ENCODE results near the gene MRTO4. TPM values are rescaled to one million over a fixed set of nuclear protein-coding genes. Genes with fewer than 3 reads are reported as not detected.
A peak's percentile ranks its signal among the peaks of the same experiment; 100 is the strongest.

The MRTO4 gene
- total and polyA plus RNA-seq, 10 of the 15 experiments (the other 5 are each of a cell fraction or from before 2014, with no cell fraction given), result 43.5 to 99.5 (median 69.7) TPM

GRCh38 chr1:19220080-19220846, 31.3 kb upstream of the MRTO4 start:
- ChIA-PET RAD21 (ENCODE audit: unreplicated experiment) (no interaction called here), CTCF (interaction anchor here (0.6 kb wide), 1 partner anchor 41 kb away, joined by 3 read pairs; no protein-coding TSS in a partner anchor), POLR2A (interaction anchor here (0.8 to 1.8 kb wide), 2 partner anchors 9 to 91 kb away, joined by 3 to 7 read pairs; partner anchors contain the start of genes AKR7A2 and SLC66A1), SMC1A (ENCODE audit: uncharacterized antibody, unreplicated experiment) (interaction anchor here (1.2 to 1.5 kb wide), 2 partner anchors 9 to 55 kb away, joined by 3 to 5 read pairs; no protein-coding TSS in a partner anchor)
- no peak for DNase-seq (ENCODE audit: low read depth, low spot score)
- Histone ChIP-seq H3K27ac (ENCODE audit: control insufficient read depth, insufficient read depth) (peak overlapping the region; percentile 22), H3K36me3 (ENCODE audit: control insufficient read depth in 2 of 2, insufficient read depth in 2 of 2, low read length in 1 of 2) (peaks cover 16 to 27% of the 10 kb centered on the region in 2 experiments), H3K9me3 (replicated peaks; ENCODE audit: control insufficient read depth, insufficient read depth, low read length) (no peaks in the 10 kb centered on the region), H3K4me1 (ENCODE audit: control insufficient read depth, insufficient read depth, low read length) (no peaks in the 10 kb centered on the region), H3K4me2 (ENCODE audit: control insufficient read depth, insufficient read depth) (no peak overlapping the region), H4K20me1 (ENCODE audit: control insufficient read depth, insufficient read depth) (no peaks in the 10 kb centered on the region), H2AFZ (ENCODE audit: control insufficient read depth, low read depth, low read length) (no peak overlapping the region), H3K79me2 (ENCODE audit: control insufficient read depth, insufficient read depth, low read length) (peaks cover 1% of the 10 kb centered on the region), H3K27me3 (replicated peaks in 1 of 2; ENCODE audit: control insufficient read depth in 2 of 2, insufficient read depth in 2 of 2, low read length in 1 of 2) (no peaks in the 10 kb centered on the region), H3K4me3 (no peak overlapping the region), H3K9ac (ENCODE audit: control insufficient read depth, insufficient read depth, low read length) (no peak overlapping the region)
- no peak for ATAC-seq
- in situ Hi-C loops (cut with MboI) (no loop called here), intact Hi-C loops (cut with micrococcal nuclease; ENCODE audit: unreplicated experiment) (no loop called here)
- FAIRE-seq, result no peak
- TF ChIP-seq SMAD5 (IDR thresholded peaks at IDR 0.05; ENCODE audit: low read depth), result no peak
- TF ChIP-seq EGR1 (IDR thresholded peaks at IDR 0.05; ENCODE audit: borderline replicate concordance in 1 of 2, low read depth in 2 of 2, low read length in 2 of 2), result peak in 1 of 2 experiments; percentile 80; a peak in 2 of 3 replicates
- TF ChIP-seq BCL3 (IDR thresholded peaks at IDR 0.05; ENCODE audit: borderline replicate concordance, insufficient read depth, low read depth, low read length, poor library complexity, severe bottlenecking), result no peak
- TF ChIP-seq HDAC6 (IDR thresholded peaks at IDR 0.05; ENCODE audit: unreplicated experiment), result no peak
- BruUV-seq (replicated peaks), result no TSS peak
- WGBS (ENCODE audit: insufficient coverage, insufficient replicate concordance, low lambda C conversion rate, missing lambda C conversion rate), result 81% methylated on average over 8 of the region's 8 CpGs

All from GM12878 (cell line).